SIG-M5 (cell line): ENCODE results near the gene TSPAN11.
"Not testable (repeated sequence)": the region's sequence is repeated elsewhere in the genome, so short reads cannot be mapped to it uniquely, and the experiment has no call there.

Source experiments
- DNase-seq: peaks from one replicate; lab custom pipeline; 2025; lab: John Stamatoyannopoulos, UW

Gene TSPAN11, protein sequence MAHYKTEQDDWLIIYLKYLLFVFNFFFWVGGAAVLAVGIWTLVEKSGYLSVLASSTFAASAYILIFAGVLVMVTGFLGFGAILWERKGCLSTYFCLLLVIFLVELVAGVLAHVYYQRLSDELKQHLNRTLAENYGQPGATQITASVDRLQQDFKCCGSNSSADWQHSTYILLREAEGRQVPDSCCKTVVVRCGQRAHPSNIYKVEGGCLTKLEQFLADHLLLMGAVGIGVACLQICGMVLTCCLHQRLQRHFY

DNA sequence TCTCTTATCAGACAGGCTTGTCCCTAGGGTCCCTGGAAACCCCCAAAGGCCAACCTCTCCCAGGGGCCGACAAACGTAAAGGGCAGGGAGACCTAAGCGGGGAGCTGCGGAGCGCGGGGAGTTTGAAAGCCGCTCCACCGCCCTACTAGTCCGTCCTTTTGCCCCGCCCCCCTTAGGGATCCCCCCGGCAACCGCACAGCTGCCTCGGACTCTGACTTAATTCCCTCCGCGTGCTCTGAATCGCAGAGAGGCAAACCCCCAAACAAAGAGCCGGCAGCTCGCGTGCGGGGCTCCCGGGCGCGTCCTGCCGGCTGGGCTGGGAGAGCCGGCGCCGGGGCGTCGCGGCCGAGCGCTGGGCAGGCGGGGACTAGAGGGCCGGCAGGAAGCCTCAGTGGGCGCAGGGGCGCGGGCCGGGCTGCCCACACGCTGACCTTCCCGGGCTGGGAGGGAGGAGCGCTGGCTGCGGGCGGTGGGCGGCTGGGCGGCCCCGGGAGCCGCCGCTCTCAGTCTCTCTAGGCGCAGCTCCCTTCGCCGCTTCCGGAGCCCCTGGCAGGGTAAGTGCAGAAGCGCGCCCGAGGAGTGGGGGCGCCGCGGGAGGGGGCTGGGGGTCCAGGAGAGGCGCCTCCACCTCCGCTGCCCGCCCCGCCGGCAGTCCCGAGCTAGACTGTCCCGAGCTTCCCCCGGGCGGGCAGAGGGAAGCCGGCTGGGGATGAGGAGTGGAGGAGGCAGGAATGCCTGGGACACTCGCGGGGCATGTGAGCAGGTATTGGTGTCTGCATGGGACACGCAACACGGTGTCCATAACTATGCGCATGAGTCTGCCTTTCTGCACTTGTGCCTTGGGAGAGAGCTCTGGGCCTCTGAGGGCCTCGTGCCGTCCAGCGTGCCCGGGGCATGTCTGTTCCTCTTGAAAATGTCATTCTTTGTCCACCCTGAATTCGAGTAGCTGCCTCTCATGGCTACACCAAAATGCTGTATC, at the start of gene TSPAN11:
TSS of gene TSPAN11 (plus strand) at position 506 of the 979 bp plus-strand sequence. CDS start 27,244 bp downstream, outside the sequence.
- no peak for DNase-seq

DNA sequence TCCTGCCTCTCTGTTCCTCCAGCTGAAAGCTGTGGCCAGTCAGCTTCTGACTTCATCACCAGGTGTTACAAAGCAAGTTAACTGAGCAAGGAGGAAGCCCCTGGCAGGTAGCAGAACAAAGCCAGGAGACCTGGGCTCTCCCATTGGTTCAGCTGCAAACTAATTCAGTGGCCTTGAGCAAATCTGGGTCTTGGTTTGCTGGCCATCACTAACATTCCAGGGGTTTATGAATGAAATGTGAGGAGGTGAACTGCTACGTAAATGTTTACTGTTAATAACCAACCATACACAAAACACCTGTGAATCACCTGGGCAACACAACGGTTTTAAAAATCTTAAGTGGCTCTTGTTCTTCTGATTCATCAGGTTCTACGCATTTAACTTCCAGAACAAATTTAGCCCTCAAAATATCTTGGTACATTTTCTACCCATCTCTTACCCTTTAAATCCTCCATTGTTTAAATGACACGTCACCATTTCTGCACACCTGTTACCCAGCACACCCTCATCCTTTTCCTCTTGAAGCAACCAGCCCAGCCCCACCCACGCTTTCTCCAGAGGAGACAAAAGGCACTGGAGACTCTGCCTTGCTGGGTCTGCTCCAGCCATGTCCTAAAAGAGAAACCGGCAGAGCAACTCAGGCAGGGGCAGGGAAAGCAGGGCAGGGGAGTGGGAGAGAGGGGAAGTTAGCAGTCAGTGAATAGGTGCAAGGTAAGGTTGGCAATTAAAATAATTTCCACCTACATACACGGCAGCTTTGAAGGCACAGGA, 49.3 kb upstream of the TSPAN11 start:
- DNase-seq = no peak

DNA sequence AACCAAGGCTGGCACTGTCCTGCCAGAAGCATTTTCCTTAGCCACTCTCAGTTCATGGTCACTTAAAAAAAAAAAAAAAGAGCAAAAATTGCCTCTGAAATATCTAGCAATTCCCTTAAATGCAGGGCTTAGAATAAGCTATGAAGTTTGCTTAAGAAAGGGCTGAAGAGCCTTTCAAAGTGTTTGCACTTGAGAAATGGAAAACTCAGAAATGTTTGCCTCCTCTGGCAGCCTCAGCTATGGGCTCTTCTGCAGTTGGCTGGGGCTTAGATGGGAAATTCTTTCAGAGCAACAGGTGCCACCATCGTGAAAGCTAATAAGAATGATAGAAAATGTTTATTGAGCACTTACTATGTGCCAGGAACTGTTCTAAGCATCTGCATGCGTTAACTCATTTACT, 48.5 kb upstream of the TSPAN11 start:
- DNase-seq = no peak

DNA sequence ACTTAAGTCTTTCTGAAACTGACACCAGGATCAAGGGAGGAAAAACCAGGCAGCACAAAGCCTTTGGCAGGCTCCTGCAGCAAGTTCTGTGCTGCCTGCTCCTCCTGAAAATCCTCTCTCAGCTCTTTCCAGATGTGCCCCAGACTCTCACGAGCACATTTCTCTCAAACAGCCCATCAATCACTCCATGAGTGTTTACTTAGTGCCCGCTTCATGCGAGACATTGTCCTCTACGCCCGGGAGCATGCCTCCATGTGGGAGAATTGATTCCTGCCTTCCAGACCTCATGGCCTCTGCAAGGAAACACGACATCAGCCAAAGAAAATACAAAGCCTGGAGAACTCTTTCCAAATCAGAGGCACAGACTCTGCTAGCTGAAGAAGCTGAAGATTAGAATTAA, 46.5 kb upstream of the TSPAN11 start:
- no peak for DNase-seq

DNA sequence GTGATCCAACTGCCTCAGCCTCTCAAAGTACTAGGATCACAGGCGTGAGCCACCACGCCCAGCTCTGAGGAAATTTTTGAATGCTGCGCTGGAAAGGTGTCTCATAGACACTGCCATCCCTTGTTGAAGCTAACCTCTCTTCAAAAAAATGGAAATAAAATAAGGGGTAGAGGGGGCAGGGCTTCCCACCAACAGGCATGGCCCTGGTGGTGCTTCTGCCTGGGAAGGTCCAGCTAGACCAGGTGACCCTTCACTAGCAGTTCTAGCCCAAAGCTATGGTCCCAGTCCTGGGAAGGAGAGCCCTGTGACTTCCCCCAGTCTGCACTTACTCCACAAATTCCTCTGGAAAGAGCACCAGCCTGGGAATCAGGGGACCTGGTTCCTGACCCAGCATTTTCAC, 45.7 kb upstream of the TSPAN11 start:
- no peak for DNase-seq

DNA sequence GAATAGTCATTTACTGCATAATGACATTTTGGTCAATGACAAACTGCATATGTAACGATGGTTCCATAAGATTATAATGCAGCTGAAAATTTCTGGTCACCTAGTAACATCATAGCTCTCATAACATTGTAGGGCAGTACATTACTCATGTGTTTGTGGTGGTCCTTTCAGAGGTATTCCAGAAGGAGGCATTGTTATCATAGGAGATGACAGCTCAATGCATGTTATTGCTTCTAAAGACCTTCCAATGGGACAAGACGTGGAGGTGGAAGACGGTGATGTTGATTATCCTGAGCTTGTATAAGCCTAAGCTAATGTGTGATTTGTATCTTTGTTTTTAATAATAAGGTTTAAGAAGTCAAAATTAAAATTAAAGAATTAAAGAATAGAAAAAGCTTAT, 43.8 kb upstream of the TSPAN11 start:
- no peak for DNase-seq

DNA sequence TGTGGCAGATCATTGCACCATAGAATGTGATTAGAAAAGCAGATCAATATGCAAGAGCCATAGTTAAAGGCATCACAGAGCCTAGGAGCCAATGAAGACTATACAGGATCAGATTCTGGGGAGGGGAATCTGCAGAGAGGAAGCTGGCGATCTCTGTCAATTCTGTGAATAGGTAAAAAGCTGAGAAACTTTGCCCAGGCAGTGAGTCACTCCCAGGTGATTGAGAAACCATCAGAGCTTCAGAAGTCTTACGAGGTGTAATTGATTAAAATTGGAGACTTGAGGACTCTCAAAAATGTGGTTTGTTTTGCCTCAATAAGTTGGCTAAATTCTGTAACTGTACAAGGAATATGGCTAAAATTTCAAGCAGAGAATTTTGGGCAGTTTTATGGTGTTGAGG, 41.7 kb upstream of the TSPAN11 start:
- DNase-seq = no peak

DNA sequence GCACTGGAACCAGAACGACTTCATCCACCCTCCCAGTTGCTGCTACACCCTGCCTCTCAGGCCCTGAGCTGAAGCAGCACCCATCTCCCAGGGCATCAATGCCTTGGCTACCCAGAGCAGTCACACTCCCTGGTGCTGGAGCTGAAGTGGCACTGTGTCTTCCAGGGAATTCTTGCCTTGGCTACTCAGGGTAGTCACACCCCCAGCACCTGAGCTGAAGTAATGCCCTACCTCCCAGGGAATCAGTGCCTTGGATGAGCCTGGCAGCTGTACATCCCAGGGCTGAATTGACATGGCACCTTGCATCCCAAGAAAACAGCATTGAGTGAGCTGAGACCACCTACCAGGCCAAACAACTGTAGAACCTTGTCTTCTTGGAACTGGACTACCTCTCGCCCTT, 41.2 kb upstream of the TSPAN11 start:
- DNase-seq = no peak

DNA sequence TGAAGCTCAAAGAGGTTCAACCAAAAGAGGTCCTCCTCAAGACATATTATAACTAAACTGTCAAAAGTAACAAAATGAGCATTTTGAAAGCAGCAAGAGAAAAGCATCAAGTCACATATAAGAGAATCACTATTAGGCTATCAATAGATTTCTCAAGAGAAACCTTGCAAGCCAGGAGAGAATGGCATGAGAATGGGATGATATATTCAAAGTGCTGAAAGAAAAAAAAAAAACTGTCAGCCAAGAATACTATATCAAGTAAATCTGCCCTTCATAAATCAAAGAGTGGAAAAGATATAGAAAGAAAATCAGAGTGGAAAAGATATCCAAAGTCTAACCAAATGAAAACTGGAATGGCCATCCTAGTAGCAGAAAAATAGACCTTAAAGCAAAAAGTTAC, 39.3 kb upstream of the TSPAN11 start:
- DNase-seq = no peak

DNA sequence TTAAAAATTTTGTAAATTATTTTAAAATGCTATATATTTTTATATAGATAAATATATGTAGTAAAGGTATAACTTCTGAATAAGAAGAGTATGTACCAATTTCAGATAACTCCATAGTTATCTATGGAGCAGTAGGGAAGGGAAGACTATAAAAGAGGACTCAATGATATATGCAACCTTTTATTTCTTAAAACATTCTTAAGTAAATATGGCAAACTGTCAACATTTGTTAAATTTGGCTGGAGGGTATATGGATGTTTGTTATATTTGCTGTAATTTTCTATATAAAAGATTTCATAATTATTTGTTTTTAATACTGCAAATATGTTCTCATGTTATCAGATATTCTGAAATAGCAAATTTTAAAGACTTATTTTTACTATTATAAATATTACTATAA, 38.3 kb upstream of the TSPAN11 start:
- no peak for DNase-seq

DNA sequence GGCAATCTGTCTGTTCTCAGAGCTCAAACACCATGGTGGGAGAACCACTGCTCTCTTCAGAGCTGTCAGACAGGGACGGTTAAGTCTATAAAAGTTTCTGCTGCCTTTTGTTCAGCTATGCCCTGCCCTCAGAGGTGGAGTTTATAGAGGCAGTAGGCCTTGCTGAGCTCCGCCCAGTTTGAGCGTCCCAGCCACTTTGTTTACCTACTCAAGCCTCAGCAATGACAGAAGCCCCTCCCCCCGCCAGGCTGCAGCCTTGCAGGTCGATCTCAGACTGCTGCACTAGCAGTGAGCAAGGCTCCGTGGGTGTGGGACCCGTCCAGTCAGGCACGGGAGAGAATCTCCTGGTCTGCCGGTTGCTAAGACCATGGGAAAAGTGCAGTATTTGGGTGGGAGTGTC, 32.0 kb upstream of the TSPAN11 start:
- not testable (repeated sequence) for DNase-seq

DNA sequence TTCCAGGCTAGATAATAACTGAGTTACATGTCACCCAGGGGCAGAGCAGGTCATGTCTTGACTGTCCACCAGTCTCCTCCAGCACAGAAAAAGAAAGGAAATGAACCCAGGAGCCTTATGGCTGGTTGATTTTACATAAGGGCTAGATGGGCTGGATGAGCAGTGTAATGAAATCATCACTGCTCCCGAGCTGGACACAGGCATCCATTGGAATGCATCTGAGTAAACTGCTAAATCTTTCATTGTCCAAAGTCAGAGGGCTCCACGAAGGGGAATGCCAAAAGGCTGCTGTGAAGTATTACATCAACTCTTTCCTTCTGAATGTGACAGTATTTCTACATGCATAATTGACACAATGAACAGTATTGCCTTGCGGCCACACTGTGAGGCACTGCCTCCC, 30.1 kb upstream of the TSPAN11 start:
- DNase-seq = no peak

DNA sequence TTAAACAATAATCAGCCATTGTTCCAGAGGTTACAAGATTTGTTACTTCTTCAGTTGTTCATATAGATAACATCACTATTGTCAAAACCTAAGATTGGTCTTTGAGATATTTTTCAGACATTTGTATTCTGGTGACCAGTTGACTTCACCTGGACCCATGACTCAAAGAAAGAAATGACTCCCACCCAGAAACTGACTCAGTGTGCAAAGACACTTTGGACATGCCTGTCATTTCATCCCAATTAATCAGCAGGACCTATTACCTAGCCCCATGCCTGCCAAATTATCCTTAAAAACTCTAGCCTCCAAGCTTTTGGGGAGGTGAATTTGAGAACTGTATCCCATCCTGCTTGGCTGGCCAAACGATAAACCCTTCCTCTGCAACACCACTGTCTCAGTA, 27.7 kb upstream of the TSPAN11 start:
- DNase-seq = no peak

DNA sequence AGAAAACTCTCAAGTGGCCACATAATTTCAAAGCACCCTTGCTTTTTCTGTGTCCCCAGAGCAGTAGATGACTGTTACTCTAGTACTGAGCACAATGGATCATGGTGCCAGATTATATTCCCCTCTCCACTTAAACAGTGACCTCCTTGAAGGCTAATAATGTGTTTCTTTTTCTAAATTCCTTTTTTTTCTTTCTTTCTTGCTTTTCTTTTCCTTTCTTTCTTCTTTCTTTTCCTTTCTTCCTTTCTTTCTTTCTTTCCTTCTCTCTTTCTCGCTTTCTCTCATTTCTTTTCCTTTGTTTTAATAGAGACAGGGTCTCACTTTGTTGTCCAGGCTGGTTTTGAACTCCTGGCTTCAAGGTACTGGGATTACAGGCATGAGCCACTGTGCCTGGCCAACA, 26.2 kb upstream of the TSPAN11 start:
- no peak for DNase-seq

DNA sequence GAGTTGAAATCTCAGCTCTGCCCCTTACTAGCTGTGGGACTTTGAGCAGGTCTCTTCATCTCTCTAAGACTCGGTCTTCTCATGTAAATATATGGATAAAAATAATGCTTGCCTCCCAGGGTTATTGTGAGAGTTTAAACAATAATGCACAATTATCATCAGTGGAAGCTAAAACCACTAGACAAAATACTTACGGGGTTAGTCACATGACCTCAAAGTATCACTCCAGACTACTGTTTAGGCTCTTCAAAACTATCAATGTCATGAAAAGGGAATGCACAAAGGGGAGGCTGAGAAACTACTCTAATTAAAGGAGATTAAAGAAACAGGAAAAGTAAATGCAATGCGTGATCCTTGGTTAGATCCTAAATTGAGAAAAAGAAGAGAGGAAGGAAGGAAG, 24.5 kb upstream of the TSPAN11 start:
- DNase-seq = no peak

DNA sequence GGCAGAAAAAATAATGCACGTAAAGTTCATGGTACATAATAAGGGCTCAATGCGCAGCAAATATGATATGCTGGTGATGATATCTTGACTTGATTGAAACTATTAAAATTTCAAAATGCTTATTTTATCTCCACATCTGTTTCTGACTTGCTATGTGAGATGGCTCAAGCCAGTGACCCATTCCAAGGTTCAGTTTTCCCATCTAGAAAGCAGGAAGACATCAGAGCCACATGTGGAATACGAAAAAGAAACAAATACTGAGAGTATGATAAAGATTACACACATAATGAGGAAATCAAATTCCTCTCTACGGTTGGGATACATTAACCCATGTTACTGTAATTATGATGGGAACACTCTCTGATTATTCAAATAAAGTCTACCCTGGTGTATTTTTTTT, 24.0 kb upstream of the TSPAN11 start:
- DNase-seq = no peak

DNA sequence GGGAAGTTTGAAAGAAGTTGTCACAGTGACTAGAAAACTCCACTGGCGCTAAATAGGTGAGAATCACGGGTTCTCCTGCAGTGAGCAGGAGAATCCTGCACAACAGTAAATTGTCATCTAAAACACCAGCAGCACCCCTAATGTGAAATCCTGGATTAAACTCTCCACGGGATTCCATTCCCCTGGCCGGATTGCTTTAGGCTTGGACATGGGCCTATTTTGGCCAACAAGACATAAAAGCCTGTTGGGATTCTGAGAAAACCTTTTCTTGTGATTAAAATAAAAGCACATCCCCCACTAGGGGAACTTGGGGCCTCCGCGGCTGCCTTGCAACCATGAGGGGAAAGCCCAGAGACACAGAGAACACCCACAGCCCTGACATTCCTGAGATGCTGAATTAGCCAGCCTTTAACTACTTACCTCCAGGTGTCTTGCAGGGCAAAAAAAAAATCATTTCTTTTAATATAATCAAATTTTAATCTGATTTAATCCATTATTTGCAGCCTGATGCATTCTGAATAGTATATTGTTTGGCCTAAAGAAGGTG, 21.0 kb upstream of the TSPAN11 start:
- DNase-seq = no peak

DNA sequence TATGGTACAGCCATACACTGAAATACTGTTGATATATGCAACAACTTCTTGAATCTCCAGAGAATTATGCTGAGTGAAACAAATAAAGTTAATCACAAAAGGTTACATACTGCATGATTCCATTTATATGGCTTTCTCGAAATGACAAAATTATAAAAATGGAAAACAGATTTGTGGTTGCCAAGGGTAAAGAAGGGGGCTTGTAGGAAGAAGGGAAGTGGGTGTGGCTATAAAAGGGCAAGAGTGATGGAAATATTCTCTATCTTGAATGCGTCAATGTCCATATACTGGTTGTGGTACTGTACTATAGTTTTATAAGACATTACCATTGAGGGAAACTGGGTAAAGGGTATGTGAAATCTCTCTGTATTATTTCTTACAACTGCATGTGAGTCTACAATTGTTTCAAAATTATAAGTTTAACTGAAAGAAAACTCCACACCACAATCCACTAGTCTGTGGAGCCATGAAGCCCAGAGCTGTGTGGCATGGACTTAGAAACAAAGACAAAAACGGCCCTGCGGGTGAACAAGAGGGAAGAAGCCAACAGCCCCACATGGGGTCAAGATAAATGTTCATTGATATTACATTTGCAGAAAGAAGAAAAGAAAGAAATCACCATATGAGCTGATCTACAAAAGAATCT, 18.3 kb upstream of the TSPAN11 start:
- DNase-seq = no peak

DNA sequence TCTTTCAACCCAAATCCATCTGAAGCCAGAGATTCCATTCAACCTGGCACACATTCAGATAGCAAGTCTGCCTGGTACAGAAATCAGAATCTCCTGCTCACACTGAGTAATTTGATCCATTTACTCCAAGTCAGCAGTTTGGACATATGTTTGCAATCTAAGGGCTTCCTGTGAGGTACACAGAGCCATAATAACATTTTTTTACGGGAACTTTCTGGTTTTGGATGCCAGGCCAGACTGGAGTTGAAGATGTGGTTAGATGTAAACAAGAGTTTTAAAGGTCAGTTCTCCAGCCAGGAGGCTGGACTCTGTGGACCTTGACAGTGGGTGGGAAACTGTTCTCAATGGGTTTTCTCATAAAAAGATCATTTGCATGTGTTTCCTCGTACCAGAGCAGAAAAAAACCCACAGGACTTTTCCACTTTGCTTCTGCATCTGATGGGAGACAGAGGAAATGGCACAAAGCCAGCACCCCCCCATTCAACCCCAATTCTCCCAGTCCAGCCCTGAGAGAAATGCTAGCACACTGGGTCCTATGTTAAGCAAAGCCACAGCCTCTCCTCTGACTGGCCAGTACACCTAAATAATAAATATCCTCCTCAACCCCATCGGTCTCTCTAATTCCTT, 17.7 kb upstream of the TSPAN11 start:
- no peak for DNase-seq

DNA sequence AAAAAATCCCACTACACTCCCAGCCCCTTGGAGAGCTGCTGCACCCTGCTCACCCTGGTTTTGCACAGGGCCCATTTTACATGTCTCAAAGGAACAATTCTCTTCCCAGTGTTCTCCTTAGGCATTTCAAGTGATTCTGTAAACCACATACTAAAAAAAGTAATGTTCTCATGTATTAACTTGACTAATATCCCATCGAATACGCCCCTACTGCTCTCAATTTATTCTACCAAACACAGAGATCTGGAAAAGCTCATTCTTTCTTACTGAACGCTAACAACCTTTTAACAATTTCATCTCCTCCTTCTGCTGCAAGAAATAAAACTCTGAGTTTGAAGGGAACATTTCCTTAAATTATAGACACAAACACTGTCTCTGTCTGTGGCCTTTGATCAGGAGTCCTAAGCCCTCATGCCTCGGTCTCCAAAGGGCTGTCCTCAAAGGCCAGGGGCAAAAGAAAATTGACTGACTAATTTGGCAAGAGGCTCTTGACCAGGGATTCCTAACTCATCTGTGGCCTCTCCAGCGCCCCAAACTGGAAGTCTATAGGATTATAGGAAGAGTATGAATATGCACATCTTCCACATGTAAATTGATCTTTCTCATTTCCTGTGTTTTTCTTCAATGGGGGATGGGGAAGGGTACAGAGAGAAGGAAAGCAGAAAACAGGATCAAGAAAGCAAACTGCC, 17.1 kb upstream of the TSPAN11 start:
- no peak for DNase-seq

DNA sequence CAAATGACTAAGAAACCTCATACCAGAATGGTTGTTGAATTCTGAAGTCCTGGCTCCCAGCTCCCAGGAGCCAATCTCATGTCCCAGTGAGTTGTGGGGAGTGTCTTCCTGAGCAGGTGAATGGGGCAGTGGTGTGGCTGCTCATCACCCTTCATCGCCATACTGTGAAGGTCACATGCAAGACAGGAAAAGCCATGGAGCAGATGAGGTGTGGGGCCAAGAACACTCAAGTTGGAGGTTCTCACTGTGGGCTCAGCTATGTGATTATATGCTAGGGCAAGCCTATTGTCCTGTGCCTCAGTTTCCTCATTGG, 16.6 kb upstream of the TSPAN11 start:
- DNase-seq = no peak
